Activated B cell treated with CpG ODN at 0.5 μM for 24 hours (primary cell): Measurements from ENCODE around the gene SNAI1. TPM values are rescaled to one million over a fixed set of nuclear protein-coding genes. Genes with fewer than 3 reads are reported as not detected.

Experiments
- ATAC-seq: fragments of 200-7000 bp; cut with Tn5 transposase; one replicate; pipeline ENCODE4 v1.10.0; 2021; ENCODE audit warnings: low read depth, mild to moderate bottlenecking, moderate library complexity
- CTCF ChIA-PET: fragments of 350-600 bp; sonication (Branson Sonifier 250); formaldehyde crosslinking; loops from one replicate; lab custom pipeline; 2021; ENCODE audit warnings: antibody characterized with exemption; lab: Charles Lee
- POLR2A ChIA-PET: fragments of 350-600 bp; sonication (Branson Sonifier 250); formaldehyde crosslinking; loops from one replicate; lab custom pipeline; 2021; ENCODE audit warnings: antibody characterized with exemption; lab: Charles Lee
- DNase-seq: peaks from one replicate; pipeline ENCODE4 v3.0.0; 2022
- H3K27ac Mint-ChIP-seq: one replicate; pipeline ENCODE4 v1.8.0; 2020; ENCODE audit warnings: mixed read lengths
- H3K27me3 Mint-ChIP-seq: one replicate; pipeline ENCODE4 v1.8.0; 2021; ENCODE audit warnings: mixed read lengths
- H3K36me3 Mint-ChIP-seq: one replicate; pipeline ENCODE4 v1.8.0; 2021; ENCODE audit warnings: low read depth, mixed read lengths
- H3K4me1 Mint-ChIP-seq: one replicate; pipeline ENCODE4 v1.8.0; 2021; ENCODE audit warnings: mixed read lengths
- H3K4me3 Mint-ChIP-seq: one replicate; pipeline ENCODE4 v1.8.0; 2020; ENCODE audit warnings: mild to moderate bottlenecking, mixed read lengths
- H3K9me3 Mint-ChIP-seq: one replicate; pipeline ENCODE4 v1.8.0; 2020; ENCODE audit warnings: mixed read lengths
- intact Hi-C: fragments of 100-400 bp; cut with micrococcal nuclease; formaldehyde crosslinking; loops from one replicate; pipeline ENCODE4 v1.15.1; 2024
- total RNA-seq: library from RNA; stranded (reverse); gene quantifications from 2 replicates; pipeline ENCODE4 v1.2.3, GENCODE V29; 2022
- TF ChIP-seq, protein P1 (sequence below): fragments of 200-600 bp; IDR thresholded peaks from one replicate; pipeline ENCODE4 v1.8.0; 2022; ENCODE audit warnings: antibody characterized with exemption, mild to moderate bottlenecking

The SNAI1 gene
- total RNA-seq, 1 donor from 2014 or later: 0.67 TPM

GRCh38 chr20:50003253-50003656, 20.5 kb downstream of the SNAI1 start:
- CTCF ChIA-PET: no interaction called here

GRCh38 chr20:50004229-50004628, 21.4 kb downstream of the SNAI1 start:
- ChIA-PET CTCF (no interaction called here), POLR2A (no interaction called here)
- H3K9me3 Mint-ChIP-seq: no peaks in the 10 kb centered on the region
- H3K4me1 Mint-ChIP-seq: peaks cover 20% of the 10 kb centered on the region
- no peak overlapping the region for H3K4me3 Mint-ChIP-seq
- TF ChIP-seq, protein P1, sequence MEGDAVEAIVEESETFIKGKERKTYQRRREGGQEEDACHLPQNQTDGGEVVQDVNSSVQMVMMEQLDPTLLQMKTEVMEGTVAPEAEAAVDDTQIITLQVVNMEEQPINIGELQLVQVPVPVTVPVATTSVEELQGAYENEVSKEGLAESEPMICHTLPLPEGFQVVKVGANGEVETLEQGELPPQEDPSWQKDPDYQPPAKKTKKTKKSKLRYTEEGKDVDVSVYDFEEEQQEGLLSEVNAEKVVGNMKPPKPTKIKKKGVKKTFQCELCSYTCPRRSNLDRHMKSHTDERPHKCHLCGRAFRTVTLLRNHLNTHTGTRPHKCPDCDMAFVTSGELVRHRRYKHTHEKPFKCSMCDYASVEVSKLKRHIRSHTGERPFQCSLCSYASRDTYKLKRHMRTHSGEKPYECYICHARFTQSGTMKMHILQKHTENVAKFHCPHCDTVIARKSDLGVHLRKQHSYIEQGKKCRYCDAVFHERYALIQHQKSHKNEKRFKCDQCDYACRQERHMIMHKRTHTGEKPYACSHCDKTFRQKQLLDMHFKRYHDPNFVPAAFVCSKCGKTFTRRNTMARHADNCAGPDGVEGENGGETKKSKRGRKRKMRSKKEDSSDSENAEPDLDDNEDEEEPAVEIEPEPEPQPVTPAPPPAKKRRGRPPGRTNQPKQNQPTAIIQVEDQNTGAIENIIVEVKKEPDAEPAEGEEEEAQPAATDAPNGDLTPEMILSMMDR: no peak
- no peaks in the 10 kb centered on the region for H3K36me3 Mint-ChIP-seq
- ATAC-seq (no peak), DNase-seq (no peak)
- H3K27me3 Mint-ChIP-seq: peaks cover 15% of the 10 kb centered on the region
- H3K27ac Mint-ChIP-seq: no peak overlapping the region
- intact Hi-C loops: no loop called here

More at GRCh38 chr20:50003253-50003656, 20.5 kb downstream of the SNAI1 start:
- Mint-ChIP-seq H3K4me3 (no peak overlapping the region), H3K4me1 (peaks cover 27% of the 10 kb centered on the region), H3K27me3 (peaks cover 15% of the 10 kb centered on the region), H3K9me3 (no peaks in the 10 kb centered on the region), H3K36me3 (no peaks in the 10 kb centered on the region), H3K27ac (no peak overlapping the region)
- intact Hi-C loops: no loop called here
- TF ChIP-seq, protein P1: no peak
- no peak for ATAC-seq
- no peak for DNase-seq
- POLR2A ChIA-PET: no interaction called here

GRCh38 chr20:50005471-50005981, 22.7 kb downstream of the SNAI1 start:
- Mint-ChIP-seq H3K4me3 (no peak overlapping the region), H3K27me3 (peaks cover 18% of the 10 kb centered on the region), H3K4me1 (peaks cover 11% of the 10 kb centered on the region), H3K27ac (no peak overlapping the region), H3K36me3 (no peaks in the 10 kb centered on the region), H3K9me3 (no peaks in the 10 kb centered on the region)
- ATAC-seq (no peak), DNase-seq (no peak)
- intact Hi-C loops: no loop called here
- CTCF ChIA-PET: no interaction called here
- POLR2A ChIA-PET: no interaction called here
- TF ChIP-seq, protein P1: no peak

DNA sequence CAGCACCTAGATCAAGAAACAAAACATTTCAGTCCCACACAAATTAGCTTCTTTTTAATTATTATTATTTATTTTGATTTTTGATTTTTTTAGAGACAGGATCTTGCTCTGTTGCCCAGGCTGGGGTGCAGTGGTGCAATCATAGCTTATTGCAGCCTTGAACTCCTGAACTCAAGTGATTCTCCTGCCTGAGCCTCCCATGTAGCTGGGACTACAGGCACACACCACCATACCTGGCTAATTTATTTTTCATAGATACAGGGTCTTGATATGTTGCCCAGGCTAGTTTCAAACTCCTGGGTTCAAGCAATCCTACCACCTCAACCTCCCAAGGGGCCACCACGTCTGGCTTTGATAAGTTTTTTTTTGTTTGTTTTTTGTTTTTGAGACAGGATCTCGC, 24.6 kb downstream of the SNAI1 start:
- ATAC-seq (no peak), DNase-seq (no peak)
- Mint-ChIP-seq H3K27me3 (peaks cover 18% of the 10 kb centered on the region), H3K9me3 (no peaks in the 10 kb centered on the region), H3K4me1 (peaks cover 16% of the 10 kb centered on the region), H3K27ac (no peak overlapping the region), H3K36me3 (no peaks in the 10 kb centered on the region), H3K4me3 (no peak overlapping the region)
- TF ChIP-seq, protein P1: no peak
- intact Hi-C loops: no loop called here
- CTCF ChIA-PET: no interaction called here
- POLR2A ChIA-PET: no interaction called here

DNA sequence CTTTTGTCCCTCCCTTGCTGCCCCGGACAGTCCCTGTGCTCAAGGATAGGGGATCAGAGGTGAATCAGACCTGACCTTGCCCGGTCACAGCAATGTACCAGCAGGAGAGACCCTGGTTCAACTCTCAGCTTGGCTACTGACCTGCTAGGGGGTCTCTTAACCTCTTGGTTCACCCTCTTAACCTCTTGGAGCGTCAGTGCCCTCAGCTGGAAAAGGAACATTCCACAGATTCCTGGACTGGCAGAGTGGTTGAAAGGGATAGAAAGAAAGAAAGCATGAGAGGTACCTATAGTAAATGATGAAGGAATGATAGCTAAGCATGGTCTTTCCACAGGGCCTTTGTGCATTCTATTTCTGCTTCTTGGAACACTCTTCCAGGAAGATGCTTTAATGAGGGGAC, 25.2 kb downstream of the SNAI1 start:
- Mint-ChIP-seq H3K36me3 (no peaks in the 10 kb centered on the region), H3K4me3 (no peak overlapping the region), H3K27me3 (peaks cover 18% of the 10 kb centered on the region), H3K4me1 (peaks cover 23% of the 10 kb centered on the region), H3K27ac (no peak overlapping the region), H3K9me3 (no peaks in the 10 kb centered on the region)
- CTCF ChIA-PET: no interaction called here
- intact Hi-C loops: no loop called here
- TF ChIP-seq, protein P1: no peak
- ATAC-seq: no peak
- DNase-seq: no peak
- POLR2A ChIA-PET: no interaction called here
